ENCODE results near the gene DLG1. TPM values are rescaled to one million over a fixed set of nuclear protein-coding genes. Genes with fewer than 3 reads are reported as not detected.

Gene DLG1
- polyA plus RNA-seq, 1 donor = 39.6 TPM

DNA sequence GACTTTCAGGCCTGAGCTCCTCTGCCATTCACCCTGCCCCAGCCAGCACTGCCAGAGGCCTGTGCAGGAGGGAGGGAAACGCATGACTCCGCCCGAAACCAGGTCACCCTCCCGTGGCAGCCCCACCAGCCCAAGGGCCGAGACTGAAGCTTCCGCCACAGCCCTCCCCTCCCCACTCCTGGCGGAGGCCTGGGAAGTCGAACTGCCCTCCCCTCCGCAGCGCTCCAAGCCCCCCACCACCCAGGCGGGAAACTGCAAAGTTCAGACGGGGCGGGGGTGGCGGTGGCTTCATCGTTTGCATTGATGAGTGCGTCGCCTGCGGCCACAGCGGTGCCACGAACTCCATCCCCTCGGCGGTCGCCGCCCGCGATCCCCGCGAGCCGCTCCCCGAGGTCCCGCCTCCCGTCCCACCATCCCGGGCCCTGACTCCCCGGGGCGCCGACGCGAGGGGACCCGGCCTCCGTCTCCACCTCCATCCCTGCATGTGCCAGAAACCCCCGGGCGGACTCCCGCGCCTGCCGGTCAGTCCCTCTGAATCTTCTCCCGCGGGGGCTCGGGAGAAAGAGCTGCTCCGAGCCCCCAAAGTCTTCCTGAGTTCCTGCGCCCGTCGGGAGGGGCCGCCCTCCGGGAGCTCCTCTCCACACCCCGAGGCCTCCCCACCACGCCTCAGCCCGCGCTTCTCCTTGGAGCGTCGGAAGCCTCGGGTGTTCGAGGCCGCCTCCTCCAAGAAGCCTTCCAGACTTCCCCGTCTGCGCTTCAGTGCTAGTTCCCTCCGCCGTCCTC is 269.5 kb downstream of the DLG1 start:
- DNase-seq = peak; percentile 28

DNA sequence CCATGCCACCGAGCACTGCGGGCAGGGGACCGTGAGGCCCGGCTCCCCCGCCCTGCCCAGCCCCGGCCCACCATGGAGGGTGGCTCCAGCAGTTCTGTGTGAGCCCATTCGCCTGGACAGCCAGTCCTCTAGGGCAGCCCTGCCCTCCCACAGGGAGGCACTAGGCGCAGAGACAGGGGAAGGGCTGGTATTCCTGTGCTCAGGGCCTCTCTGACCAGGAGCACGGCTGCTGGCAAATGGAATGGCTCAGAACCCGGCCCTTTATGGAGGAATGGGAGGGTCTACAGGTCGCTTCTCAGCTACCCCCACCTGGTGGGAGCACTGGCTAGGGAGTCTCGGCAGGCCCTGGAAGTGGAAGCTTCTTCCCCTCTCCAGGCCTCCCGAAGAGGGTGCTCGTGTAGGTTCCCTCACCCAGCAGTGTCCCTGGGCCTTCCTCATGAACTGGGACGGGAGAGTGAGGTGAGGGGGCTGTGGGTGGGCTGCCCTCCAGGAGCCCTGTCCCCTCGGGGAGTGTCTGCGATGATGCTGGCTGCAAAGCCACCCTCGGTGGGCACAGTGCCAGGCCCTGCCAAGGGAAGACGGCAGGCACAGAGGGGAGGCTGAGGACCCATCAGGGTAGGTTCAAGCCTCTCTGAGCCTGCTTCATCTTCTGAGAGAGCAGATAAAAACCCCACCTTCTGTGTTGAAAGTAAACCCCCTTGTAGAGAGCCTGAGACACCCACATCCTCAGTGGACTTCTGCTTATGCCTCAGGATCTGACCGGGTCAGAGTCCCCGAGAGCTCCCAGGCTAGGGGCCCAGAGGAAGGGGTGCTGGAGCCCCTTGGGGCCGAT is 270.3 kb downstream of the DLG1 start:
- no peak for DNase-seq

DNA sequence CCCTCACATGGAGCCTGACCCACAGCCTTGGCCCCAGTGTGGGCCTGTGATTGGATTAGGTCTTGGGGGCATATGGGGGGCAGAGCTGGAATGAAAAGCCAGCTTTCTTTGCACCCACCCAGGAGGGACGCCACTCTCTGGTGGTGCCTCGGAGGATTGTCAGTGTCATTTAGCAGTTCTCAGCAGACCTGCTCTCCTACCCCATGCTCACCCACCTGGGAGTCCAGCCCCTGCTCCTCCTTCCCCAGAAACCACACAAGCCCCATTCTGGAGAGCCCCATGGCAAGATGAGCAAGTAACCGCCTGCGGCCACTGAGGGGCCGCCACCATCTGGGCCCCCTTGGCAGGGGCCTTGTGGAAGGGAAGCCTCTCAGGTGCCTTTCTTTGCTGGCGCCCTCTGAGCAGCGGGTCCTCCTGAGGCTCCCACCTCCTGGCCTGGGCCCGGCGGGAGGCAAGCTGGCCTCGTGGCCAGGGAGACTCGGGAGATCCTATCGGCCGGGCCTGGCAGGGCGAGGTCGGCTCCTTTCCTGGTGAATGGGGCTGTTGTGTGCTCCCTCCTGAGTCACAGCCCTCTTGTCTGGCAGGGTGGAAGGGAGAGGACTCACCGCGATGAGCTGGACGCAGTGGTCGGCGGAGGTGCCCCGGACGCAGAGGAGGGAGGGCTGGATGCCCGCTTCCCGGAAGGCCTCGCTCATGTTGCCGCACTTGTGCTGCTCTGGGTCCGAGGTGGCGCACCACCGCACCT is 271.1 kb downstream of the DLG1 start:
- DNase-seq = no peak

DNA sequence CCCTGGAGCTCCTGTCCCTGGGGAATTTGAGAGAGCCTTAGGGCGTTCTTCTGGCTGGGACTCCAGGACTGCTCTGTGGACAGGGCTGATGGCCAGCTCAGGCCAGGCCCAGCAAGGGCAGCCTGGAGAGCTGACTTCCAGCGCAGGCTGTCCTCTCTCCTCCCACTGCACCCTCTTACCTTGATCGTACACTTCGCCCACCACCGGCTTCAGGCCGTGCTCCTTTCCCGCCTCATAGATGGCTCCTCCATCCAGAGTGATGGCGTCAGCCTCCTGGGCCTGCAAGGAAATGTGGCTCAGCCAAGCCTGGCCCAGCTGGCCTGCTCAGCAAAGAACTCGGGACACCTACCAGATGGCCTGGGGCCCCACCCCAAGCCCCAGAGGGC is 271.9 kb downstream of the DLG1 start:
- DNase-seq = no peak

DNA sequence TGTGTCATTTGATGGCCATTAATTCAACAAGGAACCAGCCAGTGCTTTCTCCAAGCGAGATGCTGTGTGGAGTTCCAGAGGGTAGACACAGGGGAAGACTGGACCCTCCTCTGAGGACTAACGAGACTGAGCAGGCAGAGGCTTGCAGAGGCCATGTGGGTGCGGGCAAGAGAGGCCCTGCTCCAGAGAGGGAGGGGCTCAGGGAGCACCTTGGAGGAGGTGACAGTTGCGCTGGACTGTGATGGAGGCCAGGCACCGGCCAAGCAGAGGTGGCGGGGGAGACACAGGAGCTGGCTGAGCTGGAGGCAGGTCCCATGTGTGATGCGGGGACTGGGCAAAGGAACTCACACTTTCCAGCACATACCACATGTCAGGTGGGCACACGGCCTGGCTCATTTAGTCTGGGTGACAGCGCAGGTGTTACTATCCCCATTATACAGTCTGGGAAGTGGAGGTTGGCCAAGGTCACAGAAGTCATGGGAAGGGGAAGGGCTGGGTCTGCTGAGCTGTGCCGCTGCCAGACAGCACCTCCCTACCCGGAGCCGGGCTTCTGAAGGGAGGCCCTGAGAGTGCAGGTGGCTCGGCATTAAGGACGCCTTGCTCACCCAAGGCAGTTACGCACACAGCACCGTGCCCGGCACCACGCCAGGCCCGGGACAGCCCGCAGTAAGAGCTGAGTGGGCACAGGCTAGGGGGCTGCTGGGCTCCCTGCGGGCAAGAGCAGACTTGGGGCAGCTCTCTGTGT is 272.5 kb downstream of the DLG1 start:
- DNase-seq = no peak

DNA sequence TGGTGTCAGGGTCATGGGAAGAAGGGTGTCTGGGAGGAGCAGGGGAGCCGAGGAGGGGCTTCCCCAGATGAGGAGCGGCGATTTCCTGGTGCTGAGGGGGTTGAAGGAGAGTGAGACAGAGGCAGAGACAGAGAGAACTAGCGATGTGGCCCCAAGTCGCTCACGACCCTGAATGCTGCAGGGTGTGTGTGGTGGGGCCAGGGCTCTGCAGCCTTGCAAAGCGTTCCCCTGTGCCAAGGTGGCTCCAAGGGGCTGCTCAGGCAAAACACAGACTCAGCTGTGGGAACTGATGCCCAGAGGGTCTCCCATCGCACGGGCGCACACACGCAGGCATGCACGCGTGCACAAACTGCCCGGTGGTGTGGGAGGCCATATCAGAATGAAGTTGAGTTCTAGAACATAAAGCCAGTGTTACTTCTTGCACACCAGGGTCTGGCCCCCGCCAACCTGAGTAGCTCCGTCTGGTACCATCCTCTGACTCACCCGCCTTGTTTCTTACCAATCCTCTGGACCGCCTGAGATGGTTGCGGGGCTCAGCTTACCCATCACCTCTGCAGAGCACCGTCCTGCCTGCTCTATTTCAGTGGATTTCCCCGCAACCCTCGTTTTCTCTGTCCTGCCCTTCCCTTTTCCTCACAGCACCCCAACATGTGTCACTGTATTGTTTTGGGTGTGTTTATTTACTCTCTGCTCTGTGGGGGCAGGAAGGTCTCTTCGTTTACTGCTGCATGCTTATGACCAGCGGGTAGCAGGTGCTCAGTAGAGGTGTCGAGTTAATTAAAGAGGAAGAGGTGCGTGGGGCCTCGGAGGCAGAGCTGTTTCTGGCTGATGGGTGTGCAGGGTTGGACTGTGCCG is 273.3 kb downstream of the DLG1 start:
- no peak for DNase-seq

DNA sequence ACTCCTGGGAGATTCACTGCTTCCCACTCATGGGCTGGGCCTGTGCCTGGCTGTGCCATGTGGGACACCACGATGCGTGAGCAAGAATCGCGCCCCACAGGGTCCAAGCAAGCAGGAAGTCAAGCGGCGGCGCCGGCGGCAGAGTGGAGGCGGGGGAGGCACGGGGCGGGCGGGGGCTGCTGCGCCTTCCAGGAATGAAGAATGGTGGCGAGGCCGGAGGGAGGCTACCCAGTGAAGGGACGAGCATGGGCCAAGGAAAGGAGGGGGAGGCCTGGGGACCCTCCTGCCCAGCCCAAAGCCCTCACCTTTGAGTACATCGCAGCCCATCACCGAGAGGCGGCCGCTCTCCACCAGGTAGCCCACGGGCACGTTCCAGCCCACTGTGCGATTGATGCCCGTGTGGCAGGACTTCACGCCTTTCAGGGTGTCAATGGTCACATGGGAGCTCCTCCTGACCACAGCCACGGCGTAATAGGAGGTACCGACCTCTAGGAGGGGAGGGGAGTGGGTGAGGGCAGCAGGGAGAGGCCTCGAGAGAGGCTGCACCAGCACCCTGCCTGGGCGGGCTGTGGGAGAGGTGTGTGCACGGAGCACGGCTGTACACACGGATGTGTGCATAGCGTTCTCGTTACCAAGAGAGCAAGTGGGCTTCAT is 274.3 kb downstream of the DLG1 start:
- DNase-seq = no peak

DNA sequence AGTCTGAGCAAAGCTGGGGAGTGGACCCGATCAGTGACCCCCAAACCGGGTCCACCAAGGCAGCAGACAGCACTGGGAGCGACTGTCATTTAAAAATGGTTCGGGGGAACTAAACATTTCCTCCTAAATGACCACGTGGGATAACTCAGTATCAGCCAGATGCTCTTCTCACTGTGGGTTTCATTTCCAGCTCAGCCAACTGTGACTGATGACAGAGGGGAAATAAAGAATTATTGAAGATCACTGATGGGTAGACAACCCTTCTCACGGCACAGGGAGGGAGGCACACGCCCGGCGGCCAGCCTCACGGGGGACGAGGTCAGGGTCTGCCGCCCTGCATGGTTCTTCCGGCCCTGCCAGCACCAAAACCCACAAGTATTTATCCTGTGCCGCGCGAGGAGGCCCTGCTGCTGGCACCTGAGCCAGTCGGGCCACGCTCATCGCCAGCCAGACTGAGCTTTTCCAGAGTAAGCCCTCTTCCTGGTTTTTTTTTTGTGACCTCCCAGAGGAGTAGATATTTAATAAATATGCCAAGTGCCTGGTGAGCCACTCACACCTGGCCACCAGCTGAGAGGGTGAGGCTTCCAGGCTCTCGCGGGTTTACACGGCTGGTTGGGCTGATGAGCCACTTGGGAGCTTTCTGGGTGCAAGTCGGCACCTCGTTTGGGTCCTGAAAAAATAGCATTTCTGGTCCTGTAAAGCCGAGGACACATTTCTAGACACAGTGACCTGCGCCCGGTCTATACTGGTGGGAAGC is 275.0 kb downstream of the DLG1 start:
- DNase-seq = no peak

DNA sequence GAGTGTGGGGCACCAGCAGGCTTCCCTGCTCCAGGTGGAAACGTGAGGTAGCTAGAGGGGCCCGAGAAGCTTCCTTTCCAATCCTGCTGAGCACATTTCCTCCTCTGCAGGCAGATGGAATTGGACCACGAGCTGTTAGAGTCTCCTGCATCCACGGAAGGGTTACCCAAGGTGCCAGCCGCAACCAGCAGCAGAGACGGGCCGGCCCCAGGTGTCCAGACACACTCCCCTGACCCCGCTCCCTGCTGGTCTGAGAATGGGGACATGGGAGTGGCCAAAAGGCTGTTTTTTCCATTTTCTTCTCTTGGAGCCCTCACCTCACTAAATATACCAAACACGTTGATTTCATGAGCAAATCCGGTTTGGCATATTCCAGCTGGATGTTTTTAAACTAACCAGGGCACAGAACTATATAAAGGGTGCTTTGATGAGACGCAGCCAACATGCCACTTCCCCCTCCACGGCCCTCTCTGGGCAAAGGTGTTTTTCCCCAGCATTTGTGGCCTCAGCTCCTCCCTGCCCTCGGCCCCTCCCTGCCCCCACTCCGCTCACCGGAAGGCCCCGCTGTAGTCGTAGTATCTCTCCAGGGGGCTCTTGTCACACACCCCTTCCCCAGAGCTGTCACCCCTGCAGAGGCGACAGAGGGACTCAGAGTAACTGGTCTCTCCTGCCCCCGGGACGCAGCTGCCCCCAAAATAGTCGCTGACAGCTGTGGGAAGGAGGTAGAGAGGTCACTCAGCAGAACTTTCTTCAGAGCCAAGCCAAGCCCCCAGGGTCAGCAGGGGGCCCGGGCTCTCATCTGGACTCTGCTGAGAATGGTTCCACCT is 275.8 kb downstream of the DLG1 start:
- DNase-seq = no peak

DNA sequence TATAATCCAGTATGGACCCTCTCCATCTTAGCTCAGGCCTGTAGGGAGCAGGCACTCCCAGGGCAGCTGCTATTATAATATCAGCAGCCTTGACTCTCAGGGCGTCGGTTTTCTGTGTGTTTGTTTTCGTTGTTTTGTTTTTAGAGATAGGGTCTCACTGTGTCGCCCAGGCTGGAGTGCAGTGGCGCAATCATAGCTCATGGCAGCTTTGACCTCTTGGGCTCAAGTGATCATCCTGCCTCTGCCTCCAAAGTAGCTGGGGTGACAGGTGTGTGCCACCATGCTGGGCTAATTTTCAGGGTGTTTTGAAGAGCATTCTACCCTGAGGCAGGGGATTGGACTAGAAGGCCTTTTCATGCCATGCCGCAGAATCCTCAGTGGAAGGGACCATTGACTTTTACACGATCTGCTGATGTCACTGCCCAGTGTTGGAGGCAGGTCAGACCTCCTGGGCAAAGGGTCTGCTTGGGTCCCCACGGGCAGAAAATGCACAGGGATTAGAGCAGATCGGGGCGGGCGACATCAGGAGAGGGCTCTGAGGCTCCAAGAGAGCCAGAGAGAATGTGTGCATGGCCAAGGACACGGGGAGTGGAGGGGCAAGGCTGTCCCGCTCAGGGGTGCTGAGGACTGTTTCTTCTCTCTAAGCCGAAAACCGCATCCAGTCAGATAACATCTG is 276.5 kb downstream of the DLG1 start:
- no peak for DNase-seq

DNA sequence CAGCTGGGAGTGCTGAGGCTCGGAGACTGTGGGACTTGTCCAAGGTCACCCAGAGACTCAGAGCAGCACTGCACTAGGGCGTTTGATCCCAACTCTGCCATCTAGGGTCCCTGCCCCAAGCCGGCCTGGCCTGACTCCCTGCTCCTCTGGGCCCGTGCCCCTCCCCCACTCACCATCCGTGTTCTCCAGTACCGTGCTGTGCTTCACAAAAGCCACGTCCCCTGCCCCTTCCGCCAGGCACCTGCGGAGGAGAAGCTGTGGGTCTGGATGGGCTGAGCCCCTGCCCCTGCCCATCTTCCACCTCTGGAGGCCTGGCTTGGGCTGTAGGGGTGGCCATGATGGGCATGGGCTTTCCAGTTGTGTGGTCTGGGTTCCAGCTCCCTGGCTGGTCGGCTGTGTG is 277.2 kb downstream of the DLG1 start:
- no peak for DNase-seq

DNA sequence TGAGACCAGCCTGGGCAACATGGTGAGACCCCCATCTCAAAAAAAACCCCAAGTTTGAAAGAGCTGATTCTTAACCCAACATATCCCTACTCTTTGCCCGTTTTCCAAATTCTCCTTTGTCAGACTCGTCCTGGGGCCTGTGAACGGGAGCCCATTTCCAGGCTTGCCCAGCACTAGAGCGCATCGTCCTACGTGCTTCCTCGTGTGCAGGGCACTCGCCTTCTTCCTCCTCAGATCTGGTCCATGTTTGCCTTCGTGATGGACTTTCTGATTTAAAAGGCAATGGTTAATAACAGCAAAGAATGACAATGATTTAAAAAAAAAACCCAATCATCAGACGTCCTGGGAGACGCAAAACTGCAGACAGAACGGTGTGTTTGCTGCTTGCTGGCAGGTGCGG is 278.9 kb downstream of the DLG1 start:
- DNase-seq = no peak

DNA sequence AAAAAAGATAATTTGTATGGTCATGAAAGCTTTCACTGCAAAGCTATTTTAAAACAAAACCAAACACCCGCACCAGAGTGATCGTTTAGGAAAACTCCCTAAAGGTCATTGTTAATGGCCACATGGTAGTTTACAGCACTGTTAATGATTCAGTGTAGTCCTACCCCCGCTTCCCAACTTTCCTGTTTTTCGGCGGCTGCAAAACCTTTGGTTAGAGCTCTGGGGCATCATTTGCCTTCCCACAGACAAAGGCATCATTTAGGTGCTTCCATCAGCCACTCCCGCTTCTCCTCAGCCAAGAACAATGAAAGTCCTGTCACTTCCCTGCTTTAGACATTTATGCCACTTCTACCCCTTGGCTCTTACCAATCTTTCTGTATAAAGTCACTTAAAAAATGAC is 279.4 kb downstream of the DLG1 start:
- no peak for DNase-seq

DNA sequence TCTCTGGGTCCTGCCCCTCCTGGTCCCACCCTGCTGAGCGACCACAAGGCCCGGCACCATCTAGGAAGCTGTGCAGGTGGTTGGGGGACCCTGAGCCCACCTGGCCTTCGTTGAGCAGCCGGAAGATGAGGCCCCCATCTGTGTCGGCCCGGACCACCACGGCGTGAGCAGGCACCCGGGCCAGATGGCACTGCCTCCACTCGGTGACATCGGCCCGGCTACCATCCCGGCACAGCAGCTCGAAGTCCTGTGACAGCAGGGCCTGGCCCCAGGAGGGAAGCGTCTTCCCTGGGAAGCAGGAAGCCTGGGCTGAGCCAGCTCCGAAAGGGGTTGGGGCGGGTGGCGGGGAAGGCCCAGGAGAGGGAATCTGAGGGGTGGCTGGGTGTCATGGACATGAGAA is 281.4 kb downstream of the DLG1 start:
- no peak for DNase-seq

DNA sequence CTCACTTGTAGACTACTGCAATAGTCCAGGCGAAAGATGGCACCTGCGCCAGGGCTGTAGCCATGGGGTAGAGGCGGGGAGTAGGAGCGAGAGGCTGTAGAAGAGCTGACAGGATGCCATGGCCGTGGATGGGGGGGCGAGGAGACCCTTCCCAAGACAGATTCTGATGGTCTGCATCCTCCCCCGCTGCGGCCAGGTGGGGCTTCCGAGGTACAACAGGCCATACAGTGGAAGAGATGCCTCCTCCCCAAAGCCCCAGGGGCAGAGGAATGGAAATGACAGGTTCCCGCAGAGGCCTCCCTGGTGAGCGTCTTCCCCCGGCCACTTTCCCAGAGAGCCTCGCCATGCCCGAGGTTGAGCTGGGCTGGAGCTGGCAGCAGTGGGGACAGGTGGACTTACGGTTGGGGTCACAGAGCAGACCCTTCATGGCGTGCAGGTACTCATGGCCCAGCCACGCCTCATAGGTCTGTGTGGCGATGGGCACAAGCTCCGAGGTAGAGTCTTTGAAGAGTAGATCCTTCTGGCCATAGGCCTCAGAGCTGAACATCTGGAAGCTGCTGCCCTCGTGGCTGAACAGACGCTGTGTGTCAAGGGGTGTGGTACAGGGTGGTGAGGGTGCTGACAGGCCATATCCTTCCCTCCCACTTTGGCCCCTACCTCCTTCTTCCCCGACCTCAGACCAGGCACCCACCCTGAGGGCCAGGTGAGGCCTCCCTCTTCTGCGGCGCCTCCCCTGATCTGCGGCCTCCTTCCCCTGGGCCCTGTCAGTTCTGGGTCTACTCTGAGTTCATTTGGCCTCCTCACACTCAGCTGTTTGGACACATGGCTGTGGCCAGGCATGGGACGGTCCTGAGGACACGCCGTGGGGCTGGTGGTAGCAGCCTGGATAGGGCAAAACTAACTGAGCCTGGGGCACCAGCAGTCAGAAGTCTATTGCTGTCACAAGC is 282.3 kb downstream of the DLG1 start:
- no peak for DNase-seq

DNA sequence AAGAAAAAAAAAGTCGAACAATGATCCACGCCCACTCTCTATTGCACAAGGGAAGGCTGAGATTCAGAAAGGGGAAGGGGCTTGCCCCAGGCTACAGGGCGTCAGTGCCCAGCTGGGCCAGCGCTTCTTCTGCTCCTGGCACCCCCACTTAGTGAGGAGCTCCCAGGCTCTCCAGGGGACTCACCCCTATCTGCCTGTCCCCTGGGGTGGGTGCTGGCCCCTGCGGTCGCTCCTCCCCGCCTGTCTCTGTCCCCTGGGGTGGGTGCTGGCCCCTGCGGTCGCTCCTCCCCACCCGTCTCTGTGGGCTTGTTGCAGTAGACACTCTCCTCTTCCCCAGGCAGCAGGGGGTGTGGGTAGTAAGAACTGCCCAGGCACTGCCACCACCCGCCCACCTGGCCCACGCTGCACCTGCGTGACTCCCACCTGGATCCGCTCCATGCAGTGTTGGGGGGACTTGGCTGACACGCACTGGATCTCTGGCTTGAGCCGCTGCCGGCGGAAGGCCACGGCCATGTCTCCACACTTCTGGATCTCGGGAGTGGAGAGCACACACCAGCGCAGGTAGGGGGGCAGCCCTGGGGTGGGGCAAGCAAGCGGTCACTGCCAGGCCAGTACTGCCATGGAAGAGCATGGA is 283.4 kb downstream of the DLG1 start:
- no peak for DNase-seq

DNA sequence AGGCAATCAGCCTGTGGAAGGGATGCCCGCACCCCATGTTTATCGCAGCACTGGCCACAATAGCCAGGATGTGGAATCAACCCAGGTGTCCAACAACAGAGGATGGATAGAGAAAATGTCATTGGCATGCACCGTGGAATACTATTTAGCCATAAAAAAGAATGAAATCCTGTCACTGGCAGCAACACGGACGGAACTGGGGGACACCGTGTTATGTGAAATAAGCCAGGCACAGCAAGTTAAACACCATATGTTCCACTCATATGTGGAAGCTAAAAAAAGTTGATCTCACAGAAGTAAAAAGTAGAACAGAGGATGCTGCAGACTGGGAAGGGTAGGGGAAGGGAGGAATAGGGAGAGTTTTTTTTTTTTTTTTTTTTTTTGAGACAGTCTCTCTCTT is 284.4 kb downstream of the DLG1 start:
- DNase-seq = no peak

Measured in hindlimb muscle (tissue), 1 donor.